ENCODE results near the gene THOC3.
"Not testable (repeated sequence)": the region's sequence is repeated elsewhere in the genome, so short reads cannot be mapped to it uniquely, and the experiment has no call there.

THOC3 gene

GRCh38 chr5:175967471-175968372 lies at the start of gene THOC3:
TSS of gene THOC3 (minus strand) at chr5:175968315. CDS start at chr5:175968208, 107 bp downstream.
- DNase-seq (ENCODE audit: low spot score), result peak; percentile 70

- DNase-seq (ENCODE audit: low spot score), result not testable (repeated sequence)
These were observed 49.2 kb upstream of the THOC3 start for GRCh38 chr5:176017324-176017723.

GRCh38 chr5:176014360-176014759 lies 46.2 kb upstream of the THOC3 start:
- DNase-seq (ENCODE audit: low spot score), result not testable (repeated sequence)

GRCh38 chr5:176011088-176011487 lies 43.0 kb upstream of the THOC3 start:
- DNase-seq (ENCODE audit: low spot score), result not testable (repeated sequence)

GRCh38 chr5:176010202-176010601 lies 42.1 kb upstream of the THOC3 start:
- not testable (repeated sequence) for DNase-seq (ENCODE audit: low spot score)

GRCh38 chr5:176007220-176007619 lies 39.1 kb upstream of the THOC3 start:
- not testable (repeated sequence) for DNase-seq (ENCODE audit: low spot score)

GRCh38 chr5:176006819-176007218 lies 38.7 kb upstream of the THOC3 start:
- not testable (repeated sequence) for DNase-seq (ENCODE audit: low spot score)

- not testable (repeated sequence) for DNase-seq (ENCODE audit: low spot score)
These were observed 29.9 kb upstream of the THOC3 start for GRCh38 chr5:175997979-175998378.

GRCh38 chr5:175997495-175997894 lies 29.4 kb upstream of the THOC3 start:
- not testable (repeated sequence) for DNase-seq (ENCODE audit: low spot score)

- not testable (repeated sequence) for DNase-seq (ENCODE audit: low spot score)
These were observed 28.7 kb upstream of the THOC3 start for GRCh38 chr5:175996791-175997190.

- DNase-seq (ENCODE audit: low spot score), result not testable (repeated sequence)
These were observed 27.4 kb upstream of the THOC3 start for GRCh38 chr5:175995506-175995905.

- not testable (repeated sequence) for DNase-seq (ENCODE audit: low spot score)
These were observed 11.4 kb upstream of the THOC3 start for GRCh38 chr5:175979371-175979995.

- DNase-seq (ENCODE audit: low spot score), result not testable (repeated sequence)
These were observed 266 bp upstream of the THOC3 start for GRCh38 chr5:175968381-175968780.

- not testable (repeated sequence) for DNase-seq (ENCODE audit: low spot score)
These were observed 5.8 kb downstream of the THOC3 start for GRCh38 chr5:175962329-175962728.

GRCh38 chr5:175960228-175960627 lies 7.9 kb downstream of the THOC3 start:
- not testable (repeated sequence) for DNase-seq (ENCODE audit: low spot score)

- DNase-seq (ENCODE audit: low spot score), result not testable (repeated sequence)
These were observed 9.6 kb downstream of the THOC3 start for GRCh38 chr5:175958515-175958914.

- not testable (repeated sequence) for DNase-seq (ENCODE audit: low spot score)
These were observed 14.0 kb downstream of the THOC3 start for GRCh38 chr5:175954107-175954506.

GRCh38 chr5:175952810-175953209 lies 15.3 kb downstream of the THOC3 start:
- not testable (repeated sequence) for DNase-seq (ENCODE audit: low spot score)

- not testable (repeated sequence) for DNase-seq (ENCODE audit: low spot score)
These were observed 16.7 kb downstream of the THOC3 start for GRCh38 chr5:175951339-175951969.

GRCh38 chr5:175948329-175949108 lies 19.6 kb downstream of the THOC3 start:
- DNase-seq (ENCODE audit: low spot score), result not testable (repeated sequence)

- not testable (repeated sequence) for DNase-seq (ENCODE audit: low spot score)
These were observed 24.9 kb downstream of the THOC3 start for GRCh38 chr5:175943253-175943652.

- not testable (repeated sequence) for DNase-seq (ENCODE audit: low spot score)
These were observed 27.5 kb downstream of the THOC3 start for GRCh38 chr5:175940632-175941031.

Measured in activated CD4-positive, alpha-beta T cell treated with anti-CD3 and anti-CD28 coated beads, Interleukin-2, Interleukin-4, amounts not matched to agents 100 ng/mL and 50 ng/mL, durations not matched to agents 16 hours and 8 hours (primary cell).